HepG2 (cell line): ENCODE results near the gene WDFY1. TPM values are rescaled to one million over a fixed set of nuclear protein-coding genes. Genes with fewer than 3 reads are reported as not detected.

Experiments used
- AGO2 ChIP-seq: fragments of 200-400 bp; formaldehyde crosslinking; optimal IDR thresholded peaks from 2 replicates; pipeline ENCODE3; 2017; ENCODE audit warnings: mild to moderate bottlenecking, low read depth, low read length, moderate library complexity
- ATF1 ChIP-seq: IDR thresholded peaks from 2 replicates; pipeline ENCODE4 v1.6.1; 2016; ENCODE audit warnings: mild to moderate bottlenecking, control low read depth
- CBX2 ChIP-seq, 2 experiments: fragments of 200-600 bp in 1 of 2; sonication (generic); formaldehyde crosslinking in 1 of 2; IDR thresholded peaks; 2 replicates each; pipeline versions ENCODE4 v1.7.0 to v1.8.1; 2018 to 2022; ENCODE audit warnings: low read depth in 2 of 2, low read length in 1 of 2, mild to moderate bottlenecking in 1 of 2, missing genetic modification reagents in 1 of 2
- GATAD1 ChIP-seq: IDR thresholded peaks from 2 replicates; pipeline ENCODE4 v1.6.1; 2016; ENCODE audit warnings: missing genetic modification reagents, missing compliant biosample characterization
- HOXD1 ChIP-seq: sonication (generic); formaldehyde crosslinking; IDR thresholded peaks from 2 replicates; pipeline ENCODE4 v1.5.0; 2020; ENCODE audit warnings: missing genetic modification reagents
- MEIS2 ChIP-seq: sonication (generic); formaldehyde crosslinking; IDR thresholded peaks from 2 replicates; pipeline ENCODE4 v1.9.0; 2021; ENCODE audit warnings: mild to moderate bottlenecking, missing genetic modification reagents
- SAFB2 ChIP-seq: sonication (generic); formaldehyde crosslinking; IDR thresholded peaks from 2 replicates; pipeline ENCODE4 v1.5.1; 2020; ENCODE audit warnings: missing genetic modification reagents, low read depth, mild to moderate bottlenecking, borderline replicate concordance
- SMARCE1 ChIP-seq: fragments of 450-650 bp; IDR thresholded peaks from 2 replicates; pipeline ENCODE4 v1.6.1; 2017; ENCODE audit warnings: borderline replicate concordance
- SOX5 ChIP-seq: IDR thresholded peaks from 2 replicates; pipeline ENCODE4 v1.6.1; 2016; ENCODE audit warnings: borderline replicate concordance
- SP5 ChIP-seq: IDR thresholded peaks from 2 replicates; pipeline ENCODE4 v1.6.1; 2016; ENCODE audit warnings: low read depth, borderline replicate concordance
- THYN1 ChIP-seq: sonication (generic); formaldehyde crosslinking; IDR thresholded peaks from 2 replicates; pipeline ENCODE4 v1.8.1; 2023; ENCODE audit warnings: low read depth, mild to moderate bottlenecking, moderate library complexity, missing genetic modification reagents, borderline replicate concordance
- XBP1 ChIP-seq: sonication (generic); formaldehyde crosslinking; IDR thresholded peaks from 2 replicates; pipeline ENCODE4 v1.5.0; 2020; ENCODE audit warnings: missing genetic modification reagents
- YEATS2 ChIP-seq: sonication (generic); formaldehyde crosslinking; IDR thresholded peaks from 2 replicates; pipeline ENCODE4 v1.4.0; 2020; ENCODE audit warnings: missing genetic modification reagents, borderline replicate concordance
- ZBTB37 ChIP-seq: sonication (generic); formaldehyde crosslinking; IDR thresholded peaks from 2 replicates; pipeline ENCODE4 v1.4.0; 2020; ENCODE audit warnings: mild to moderate bottlenecking, missing genetic modification reagents
- ZFP37 ChIP-seq: sonication (generic); formaldehyde crosslinking; IDR thresholded peaks from 2 replicates; pipeline ENCODE4 v1.4.0; 2020; ENCODE audit warnings: missing genetic modification reagents, borderline replicate concordance
- ZNF362 ChIP-seq: sonication (generic); formaldehyde crosslinking; IDR thresholded peaks from 2 replicates; pipeline ENCODE4 v1.4.0; 2020; ENCODE audit warnings: missing genetic modification reagents, mild to moderate bottlenecking, borderline replicate concordance
- ZNF605 ChIP-seq: sonication (generic); formaldehyde crosslinking; IDR thresholded peaks from 2 replicates; pipeline ENCODE4 v1.8.0; 2022; ENCODE audit warnings: mild to moderate bottlenecking, missing genetic modification reagents
- ZNF674 ChIP-seq: sonication (generic); formaldehyde crosslinking; IDR thresholded peaks from 2 replicates; pipeline ENCODE4 v1.5.0; 2020; ENCODE audit warnings: low read depth, mild to moderate bottlenecking, missing genetic modification reagents
- ZNF713 ChIP-seq: sonication (generic); formaldehyde crosslinking; IDR thresholded peaks from 2 replicates; pipeline ENCODE4 v1.4.0; 2020; ENCODE audit warnings: mild to moderate bottlenecking, missing genetic modification reagents
- ZNF775 ChIP-seq: sonication (generic); formaldehyde crosslinking; IDR thresholded peaks from 2 replicates; pipeline ENCODE4 v1.4.0; 2020; ENCODE audit warnings: missing genetic modification reagents, mild to moderate bottlenecking, moderate library complexity, borderline replicate concordance
- polyA plus RNA-seq, 8 experiments: library from polyadenylated mRNA; depleted of rRNA in 3 of 8; stranded (reverse) in 7 of 8; unstranded in 1 of 8; fragments of >200 nt; fragmentation: Illumina TruSeq in 4 of 8; extraction: Trizol in 4 of 8; gene quantifications; 2 replicates each; pipeline versions ENCODE4 v1.2.1 to v1.2.3, GENCODE V29; 2011 to 2016; ENCODE audit warnings: low read depth in 4 of 8, missing spikeins in 1 of 8, mixed read lengths in 1 of 8; ENCODE audit not compliant: insufficient read depth in 1 of 8
- total RNA-seq, 5 experiments: library from RNA; depleted of rRNA; stranded (reverse); fragments of >200 nt; fragmentation: Illumina TruSeq; extraction: Trizol; gene quantifications; 2 replicates each; pipeline ENCODE4 v1.2.3, GENCODE V29; 2016; ENCODE audit warnings: low read depth in 1 of 5
- TF ChIP-seq, protein P1 (sequence below): sonication (generic); formaldehyde crosslinking; IDR thresholded peaks from 2 replicates; pipeline ENCODE4 v1.4.0; 2020; ENCODE audit warnings: missing genetic modification reagents, borderline replicate concordance
- TF ChIP-seq, protein P2 (sequence below): sonication (generic); formaldehyde crosslinking; IDR thresholded peaks from 2 replicates; pipeline ENCODE4 v1.4.0; 2020; ENCODE audit warnings: missing genetic modification reagents, borderline replicate concordance

Gene WDFY1
- total and polyA plus RNA-seq, 2 of the 13 experiments (the other 11 are each of a cell fraction or from before 2014, with no cell fraction given) = 77.0 to 78.4 TPM

GRCh38 chr2:223908304-223908998 is 36.7 kb downstream of the WDFY1 start (continued):
- TF ChIP-seq, protein P1, sequence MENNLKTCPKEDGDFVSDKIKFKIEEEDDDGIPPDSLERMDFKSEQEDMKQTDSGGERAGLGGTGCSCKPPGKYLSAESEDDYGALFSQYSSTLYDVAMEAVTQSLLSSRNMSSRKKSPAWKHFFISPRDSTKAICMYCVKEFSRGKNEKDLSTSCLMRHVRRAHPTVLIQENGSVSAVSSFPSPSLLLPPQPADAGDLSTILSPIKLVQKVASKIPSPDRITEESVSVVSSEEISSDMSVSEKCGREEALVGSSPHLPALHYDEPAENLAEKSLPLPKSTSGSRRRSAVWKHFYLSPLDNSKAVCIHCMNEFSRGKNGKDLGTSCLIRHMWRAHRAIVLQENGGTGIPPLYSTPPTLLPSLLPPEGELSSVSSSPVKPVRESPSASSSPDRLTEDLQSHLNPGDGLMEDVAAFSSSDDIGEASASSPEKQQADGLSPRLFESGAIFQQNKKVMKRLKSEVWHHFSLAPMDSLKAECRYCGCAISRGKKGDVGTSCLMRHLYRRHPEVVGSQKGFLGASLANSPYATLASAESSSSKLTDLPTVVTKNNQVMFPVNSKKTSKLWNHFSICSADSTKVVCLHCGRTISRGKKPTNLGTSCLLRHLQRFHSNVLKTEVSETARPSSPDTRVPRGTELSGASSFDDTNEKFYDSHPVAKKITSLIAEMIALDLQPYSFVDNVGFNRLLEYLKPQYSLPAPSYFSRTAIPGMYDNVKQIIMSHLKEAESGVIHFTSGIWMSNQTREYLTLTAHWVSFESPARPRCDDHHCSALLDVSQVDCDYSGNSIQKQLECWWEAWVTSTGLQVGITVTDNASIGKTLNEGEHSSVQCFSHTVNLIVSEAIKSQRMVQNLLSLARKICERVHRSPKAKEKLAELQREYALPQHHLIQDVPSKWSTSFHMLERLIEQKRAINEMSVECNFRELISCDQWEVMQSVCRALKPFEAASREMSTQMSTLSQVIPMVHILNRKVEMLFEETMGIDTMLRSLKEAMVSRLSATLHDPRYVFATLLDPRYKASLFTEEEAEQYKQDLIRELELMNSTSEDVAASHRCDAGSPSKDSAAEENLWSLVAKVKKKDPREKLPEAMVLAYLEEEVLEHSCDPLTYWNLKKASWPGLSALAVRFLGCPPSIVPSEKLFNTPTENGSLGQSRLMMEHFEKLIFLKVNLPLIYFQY (CRISPR knock-in tag) = peak; percentile 54; the same call in 1 of the 2 replicates
- TF ChIP-seq YEATS2 (CRISPR knock-in tag) (peak; percentile 67; the same call in 1 of the 2 replicates), SOX5 (CRISPR knock-in tag) (peak; percentile 92), HOXD1 (CRISPR knock-in tag) (peak; percentile 77; the same call in 1 of the 2 replicates), ZNF713 (no peak), MEIS2 (CRISPR knock-in tag) (peak; percentile 83; the same call in 1 of the 2 replicates), THYN1 (CRISPR knock-in tag) (no peak), ZBTB37 (peak; percentile 83), ZNF605 (CRISPR knock-in tag) (no peak), AGO2 (no peak), GATAD1 (CRISPR knock-in tag) (peak; percentile 51; the same call in 1 of the 2 replicates), XBP1 (CRISPR knock-in tag) (no peak), CBX2 (IDR thresholded peaks at IDR 0.05; ENCODE audit: low read depth, low read length) (no peak), CBX2 (CRISPR knock-in tag; IDR thresholded peaks at IDR 0.05; ENCODE audit: low read depth) (0 out of 2 replicates have a peak, but pooled peaks have one; percentile 47), ZNF775 (CRISPR knock-in tag) (peak; percentile 86; the same call in 1 of the 2 replicates), SMARCE1 (no peak), ZNF362 (CRISPR knock-in tag) (peak; percentile 51; the same call in 1 of the 2 replicates), ZNF674 (CRISPR knock-in tag) (no peak), SAFB2 (CRISPR knock-in tag) (no peak), SP5 (peak; percentile 99), ATF1 (no peak; the same call in 1 of the 2 replicates), ZFP37 (CRISPR knock-in tag) (0 out of 2 replicates have a peak, but pooled peaks have one; percentile 47)
- TF ChIP-seq, protein P2, sequence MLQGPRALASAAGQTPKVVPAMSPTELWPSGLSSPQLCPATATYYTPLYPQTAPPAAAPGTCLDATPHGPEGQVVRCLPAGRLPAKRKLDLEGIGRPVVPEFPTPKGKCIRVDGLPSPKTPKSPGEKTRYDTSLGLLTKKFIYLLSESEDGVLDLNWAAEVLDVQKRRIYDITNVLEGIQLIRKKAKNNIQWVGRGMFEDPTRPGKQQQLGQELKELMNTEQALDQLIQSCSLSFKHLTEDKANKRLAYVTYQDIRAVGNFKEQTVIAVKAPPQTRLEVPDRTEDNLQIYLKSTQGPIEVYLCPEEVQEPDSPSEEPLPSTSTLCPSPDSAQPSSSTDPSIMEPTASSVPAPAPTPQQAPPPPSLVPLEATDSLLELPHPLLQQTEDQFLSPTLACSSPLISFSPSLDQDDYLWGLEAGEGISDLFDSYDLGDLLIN = no peak
